Activated T-cell treated with anti-CD3 and anti-CD28 coated beads, Interleukin-2, amount 50 U/mL, for 72 hours (primary cell): ENCODE results near the gene VPS52. TPM values are rescaled to one million over a fixed set of nuclear protein-coding genes. Genes with fewer than 3 reads are reported as not detected.
A peak's percentile ranks its signal among the peaks of the same experiment; 100 is the strongest.
"Not testable (repeated sequence)": the region's sequence is repeated elsewhere in the genome, so short reads cannot be mapped to it uniquely, and the experiment has no call there.

ENCODE experiments used
- ATAC-seq, 2 donors: fragments of 150-1000 bp; cut with Tn5 transposase; replicated peaks in 1 of 2; 2 replicates each; pipeline ENCODE4 v1.10.0; 2021; ENCODE audit warnings: moderate library complexity in 2 of 2, mild to moderate bottlenecking in 1 of 2
- DNase-seq, 2 donors: peaks; one replicate each; pipeline ENCODE4 v3.0.0; 2021 to 2022; ENCODE audit warnings: mixed read lengths in 1 of 2
- H3K27ac Mint-ChIP-seq: one replicate; pipeline ENCODE4 v1.8.0; 2022; ENCODE audit warnings: mild to moderate bottlenecking, moderate library complexity, mixed read lengths
- H3K27me3 Mint-ChIP-seq: one replicate; pipeline ENCODE4 v1.8.0; 2022; ENCODE audit warnings: low read depth, mixed read lengths
- H3K36me3 Mint-ChIP-seq, 2 donors: one replicate each; pipeline ENCODE4 v1.8.0; 2022; ENCODE audit warnings: mixed read lengths in 2 of 2, mild to moderate bottlenecking in 1 of 2; ENCODE audit not compliant: insufficient read depth in 2 of 2
- H3K4me1 Mint-ChIP-seq: one replicate; pipeline ENCODE4 v1.8.0; 2022; ENCODE audit warnings: low read depth, mixed read lengths
- H3K4me3 Mint-ChIP-seq, 2 donors: one replicate each; pipeline ENCODE4 v1.8.0; 2022; ENCODE audit warnings: mild to moderate bottlenecking in 2 of 2, mixed read lengths in 2 of 2, moderate library complexity in 2 of 2
- H3K9me3 Mint-ChIP-seq, 2 donors: one replicate each; pipeline ENCODE4 v1.8.0; 2022; ENCODE audit warnings: mixed read lengths in 2 of 2
- total RNA-seq, 2 donors: library from RNA; stranded (reverse); gene quantifications; one replicate each; pipeline ENCODE4 v1.2.3, GENCODE V29; 2022

Gene VPS52
- total RNA-seq, 2 donors from 2014 or later: 50.7 to 54.9 TPM

- H3K9me3 Mint-ChIP-seq, H3K27me3 Mint-ChIP-seq, DNase-seq, H3K4me3 Mint-ChIP-seq, H3K27ac Mint-ChIP-seq, ATAC-seq: not testable (repeated sequence)
- peaks cover 10 to 11% of the 10 kb centered on the region in 2 donors for H3K36me3 Mint-ChIP-seq
- H3K4me1 Mint-ChIP-seq: peaks cover 37% of the 10 kb centered on the region
Measured at GRCh38 chr6:33285214-33285613, 13.5 kb upstream of the VPS52 start.

GRCh38 chr6:33280539-33280938 is 8.9 kb upstream of the VPS52 start:
- peaks cover 31% of the 10 kb centered on the region for H3K4me1 Mint-ChIP-seq

GRCh38 chr6:33279971-33280511 is 8.4 kb upstream of the VPS52 start:
- no peak for ATAC-seq
- no peak for DNase-seq
- Mint-ChIP-seq H3K27me3 (no peaks in the 10 kb centered on the region), H3K9me3 (no peaks in the 10 kb centered on the region), H3K4me1 (peaks cover 36% of the 10 kb centered on the region), H3K27ac (peak overlapping the region; percentile 18), H3K36me3 (peaks cover 0 to 13% of the 10 kb centered on the region in 2 donors), H3K4me3 (no peak overlapping the region)

More at GRCh38 chr6:33280539-33280938, 8.9 kb upstream of the VPS52 start:
- H3K9me3 Mint-ChIP-seq: no peaks in the 10 kb centered on the region
- no peaks in the 10 kb centered on the region for H3K27me3 Mint-ChIP-seq
- no peak overlapping the region for H3K4me3 Mint-ChIP-seq
- H3K27ac Mint-ChIP-seq: peak overlapping the region; percentile 23
- ATAC-seq (no peak), DNase-seq (no peak)
- H3K36me3 Mint-ChIP-seq: peaks cover 0 to 8% of the 10 kb centered on the region in 2 donors

- ATAC-seq: no peak
- peaks cover 44% of the 10 kb centered on the region for H3K4me1 Mint-ChIP-seq
- no peaks in the 10 kb centered on the region for H3K9me3 Mint-ChIP-seq
- H3K27ac Mint-ChIP-seq: no peak overlapping the region
- peaks cover 8 to 20% of the 10 kb centered on the region in 2 donors for H3K36me3 Mint-ChIP-seq
- H3K27me3 Mint-ChIP-seq: no peaks in the 10 kb centered on the region
- DNase-seq: no peak
- no peak overlapping the region for H3K4me3 Mint-ChIP-seq
Measured at GRCh38 chr6:33279257-33279695, 7.6 kb upstream of the VPS52 start.

GRCh38 chr6:33278810-33279209 is 7.1 kb upstream of the VPS52 start:
- H3K36me3 Mint-ChIP-seq: peaks cover 10 to 23% of the 10 kb centered on the region in 2 donors

GRCh38 chr6:33278392-33278741 is 6.7 kb upstream of the VPS52 start:
- H3K27ac Mint-ChIP-seq: peak overlapping the region; percentile 70
- H3K4me1 Mint-ChIP-seq: peaks cover 53% of the 10 kb centered on the region
- no peaks in the 10 kb centered on the region for H3K9me3 Mint-ChIP-seq

More at GRCh38 chr6:33278810-33279209, 7.1 kb upstream of the VPS52 start:
- H3K4me1 Mint-ChIP-seq: peaks cover 49% of the 10 kb centered on the region
- peak overlapping the region; percentile 70 for H3K27ac Mint-ChIP-seq
- H3K4me3 Mint-ChIP-seq: no peak overlapping the region
- no peaks in the 10 kb centered on the region for H3K9me3 Mint-ChIP-seq
- H3K27me3 Mint-ChIP-seq: no peaks in the 10 kb centered on the region
- DNase-seq (no peak), ATAC-seq (no peak)

GRCh38 chr6:33277663-33278391 is 6.2 kb upstream of the VPS52 start:
- Mint-ChIP-seq H3K4me1 (peaks cover 57% of the 10 kb centered on the region), H3K9me3 (no peaks in the 10 kb centered on the region), H3K4me3 (peak overlapping the region; percentile 94 to 98), H3K27me3 (no peaks in the 10 kb centered on the region), H3K27ac (peak overlapping the region; percentile 89), H3K36me3 (peaks cover 16 to 33% of the 10 kb centered on the region in 2 donors)
- peak; percentile 44 to 45 for DNase-seq
- peak; percentile 5 to 10 for ATAC-seq

More at GRCh38 chr6:33278392-33278741, 6.7 kb upstream of the VPS52 start:
- H3K4me3 Mint-ChIP-seq: peak overlapping the region; percentile 94 to 98
- ATAC-seq (no peak), DNase-seq (no peak)
- H3K27me3 Mint-ChIP-seq: no peaks in the 10 kb centered on the region
- H3K36me3 Mint-ChIP-seq: peaks cover 10 to 28% of the 10 kb centered on the region in 2 donors

GRCh38 chr6:33276864-33277662 is 5.4 kb upstream of the VPS52 start, which contains the start of gene B3GALT4:
TSS of gene B3GALT4 (plus strand) at chr6:33277123. CDS start at chr6:33277420, 297 bp downstream.
- H3K27ac Mint-ChIP-seq: peak within 1 kb of the TSS; percentile 98
- DNase-seq (peak; percentile 86 to 87), ATAC-seq (peak; percentile 77 to 80)
- H3K4me3 Mint-ChIP-seq: peak within 1 kb of the TSS; percentile 94 to 98
- H3K36me3 Mint-ChIP-seq: peaks cover 21 to 41% of the 10 kb centered on the region in 2 donors
- no peaks in the 10 kb centered on the region for H3K27me3 Mint-ChIP-seq
- H3K9me3 Mint-ChIP-seq: no peaks in the 10 kb centered on the region
- peaks cover 65% of the 10 kb centered on the region for H3K4me1 Mint-ChIP-seq

GRCh38 chr6:33276581-33276863 is 4.8 kb upstream of the VPS52 start:
- Mint-ChIP-seq H3K9me3 (no peaks in the 10 kb centered on the region), H3K36me3 (peaks cover 26 to 46% of the 10 kb centered on the region in 2 donors), H3K27ac (peak overlapping the region; percentile 79), H3K4me3 (peak overlapping the region; percentile 94 to 98), H3K27me3 (no peaks in the 10 kb centered on the region), H3K4me1 (peaks cover 67% of the 10 kb centered on the region)
- DNase-seq: no peak
- no peak for ATAC-seq

GRCh38 chr6:33275795-33276580 is 4.3 kb upstream of the VPS52 start:
- not testable (repeated sequence) for H3K9me3 Mint-ChIP-seq, ATAC-seq, H3K27me3 Mint-ChIP-seq, DNase-seq
- Mint-ChIP-seq H3K4me3 (peak overlapping the region; percentile 94 to 98), H3K4me1 (peaks cover 67% of the 10 kb centered on the region), H3K27ac (peak overlapping the region; percentile 98), H3K36me3 (peaks cover 26 to 49% of the 10 kb centered on the region in 2 donors)

- Mint-ChIP-seq H3K36me3 (peaks cover 28 to 49% of the 10 kb centered on the region in 2 donors), H3K4me1 (peaks cover 81% of the 10 kb centered on the region)
- no peak for DNase-seq
Measured at GRCh38 chr6:33273924-33274902, 2.5 kb upstream of the VPS52 start.

More at GRCh38 chr6:33273924-33274902, 2.5 kb upstream of the VPS52 start:
- peak overlapping the region; percentile 98 for H3K27ac Mint-ChIP-seq
- H3K4me3 Mint-ChIP-seq: peak overlapping the region; percentile 94 to 98
- no peak for ATAC-seq
- no peaks in the 10 kb centered on the region for H3K27me3 Mint-ChIP-seq
- H3K9me3 Mint-ChIP-seq: no peaks in the 10 kb centered on the region
